Activated B cell treated with CpG ODN at 0.5 μM for 24 hours (primary cell): ENCODE measurements around the gene EEF2. TPM values are rescaled to one million over a fixed set of nuclear protein-coding genes. Genes with fewer than 3 reads are reported as not detected.
"Not testable (repeated sequence)": the region's sequence is repeated elsewhere in the genome, so short reads cannot be mapped to it uniquely, and the experiment has no call there.

ENCODE experiments used
- ATAC-seq: fragments of 200-7000 bp; cut with Tn5 transposase; one replicate; pipeline ENCODE4 v1.10.0; 2021; ENCODE audit warnings: low read depth, mild to moderate bottlenecking, moderate library complexity
- CTCF ChIA-PET: fragments of 350-600 bp; sonication (Branson Sonifier 250); formaldehyde crosslinking; loops from one replicate; lab custom pipeline; 2021; ENCODE audit warnings: antibody characterized with exemption; lab: Charles Lee
- POLR2A ChIA-PET: fragments of 350-600 bp; sonication (Branson Sonifier 250); formaldehyde crosslinking; loops from one replicate; lab custom pipeline; 2021; ENCODE audit warnings: antibody characterized with exemption; lab: Charles Lee
- DNase-seq: peaks from one replicate; pipeline ENCODE4 v3.0.0; 2022
- H3K27ac Mint-ChIP-seq: one replicate; pipeline ENCODE4 v1.8.0; 2020; ENCODE audit warnings: mixed read lengths
- H3K27me3 Mint-ChIP-seq: one replicate; pipeline ENCODE4 v1.8.0; 2021; ENCODE audit warnings: mixed read lengths
- H3K36me3 Mint-ChIP-seq: one replicate; pipeline ENCODE4 v1.8.0; 2021; ENCODE audit warnings: low read depth, mixed read lengths
- H3K4me1 Mint-ChIP-seq: one replicate; pipeline ENCODE4 v1.8.0; 2021; ENCODE audit warnings: mixed read lengths
- H3K4me3 Mint-ChIP-seq: one replicate; pipeline ENCODE4 v1.8.0; 2020; ENCODE audit warnings: mild to moderate bottlenecking, mixed read lengths
- H3K9me3 Mint-ChIP-seq: one replicate; pipeline ENCODE4 v1.8.0; 2020; ENCODE audit warnings: mixed read lengths
- CTCF ChIP-seq: fragments of 200-600 bp; IDR thresholded peaks from one replicate; pipeline ENCODE4 v1.8.0; 2022; ENCODE audit warnings: antibody characterized with exemption, mild to moderate bottlenecking
- intact Hi-C: fragments of 100-400 bp; cut with micrococcal nuclease; formaldehyde crosslinking; loops from one replicate; pipeline ENCODE4 v1.15.1; 2024
- total RNA-seq: library from RNA; stranded (reverse); gene quantifications from 2 replicates; pipeline ENCODE4 v1.2.3, GENCODE V29; 2022

Gene EEF2
- total RNA-seq, 1 donor from 2014 or later: 2,958 TPM

GRCh38 chr19:3998667-3999412 lies 13.6 kb upstream of the EEF2 start:
- H3K9me3 Mint-ChIP-seq, intact Hi-C loops, H3K27ac Mint-ChIP-seq, H3K27me3 Mint-ChIP-seq, ATAC-seq, H3K4me1 Mint-ChIP-seq, H3K36me3 Mint-ChIP-seq, H3K4me3 Mint-ChIP-seq, DNase-seq, CTCF ChIA-PET: not testable (repeated sequence)
- POLR2A ChIA-PET: interaction anchor here (0.6 to 0.8 kb wide), 2 partner anchors 11 to 13 kb away, joined by 3 read pairs; partner anchors contain the start of gene EEF2

DNA sequence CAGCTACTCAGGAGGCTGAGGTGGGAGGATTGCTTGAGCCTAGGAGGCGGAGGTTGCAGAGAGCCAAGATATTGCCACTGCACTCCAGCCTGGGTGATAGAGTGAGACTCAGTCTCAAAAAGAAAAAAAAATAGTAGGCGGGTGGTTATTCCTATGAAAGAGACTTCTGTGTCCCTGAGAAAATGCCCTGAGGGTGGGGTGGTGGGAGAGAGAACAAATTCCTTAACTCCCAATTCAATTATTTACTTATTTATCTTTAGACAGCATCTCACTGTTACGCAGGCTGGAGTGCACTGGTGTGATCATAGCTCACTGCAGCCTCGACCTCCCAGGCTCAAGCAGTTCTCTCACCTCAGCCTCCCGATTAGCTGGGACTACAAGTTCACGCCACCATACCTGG lies 10.3 kb upstream of the EEF2 start:
- Mint-ChIP-seq H3K9me3 (no peaks in the 10 kb centered on the region), H3K27me3 (no peaks in the 10 kb centered on the region), H3K36me3 (no peaks in the 10 kb centered on the region), H3K4me1 (peaks cover 7% of the 10 kb centered on the region), H3K27ac (no peak overlapping the region), H3K4me3 (no peak overlapping the region)
- ChIA-PET POLR2A (interaction anchor here (0.6 kb wide), 1 partner anchor 163 kb away, joined by 9 read pairs; no protein-coding TSS in a partner anchor), CTCF (interaction anchor here (2.1 kb wide), 1 partner anchor 144 kb away, joined by 5 read pairs; no protein-coding TSS in a partner anchor)
- ATAC-seq (no peak), DNase-seq (no peak)
- intact Hi-C loops: no loop called here
- TF ChIP-seq CTCF: no peak

DNA sequence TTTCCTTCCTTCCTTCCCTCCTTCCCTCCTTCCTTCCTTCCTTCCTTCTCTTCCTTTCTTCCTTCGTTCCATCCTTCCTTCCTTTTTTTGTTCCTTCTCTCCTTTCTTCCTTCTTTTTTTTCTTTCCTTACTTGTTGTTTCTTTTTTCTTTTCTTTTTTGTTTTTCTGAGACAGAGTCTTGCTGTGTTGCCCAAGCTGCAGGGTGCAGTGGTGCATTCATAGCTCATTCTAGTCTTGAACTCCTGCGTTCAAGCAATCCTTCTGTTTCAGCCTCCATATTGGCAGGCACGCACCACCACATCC lies 5.5 kb upstream of the EEF2 start:
- H3K27ac Mint-ChIP-seq: peak overlapping the region; percentile 46
- TF ChIP-seq CTCF: no peak
- no peak for DNase-seq
- peak overlapping the region; percentile 55 for H3K4me3 Mint-ChIP-seq
- H3K4me1 Mint-ChIP-seq: peaks cover 35% of the 10 kb centered on the region
- intact Hi-C loops: loop anchor here (1.0 kb wide), 1 partner anchor 17 kb away; the partner anchor contains the start of gene PIAS4
- no peaks in the 10 kb centered on the region for H3K27me3 Mint-ChIP-seq
- ATAC-seq: no peak
- POLR2A ChIA-PET: interaction anchor here (1.0 to 2.1 kb wide), 7 partner anchors 10 to 256 kb away, joined by 3 to 12 read pairs (median 6); partner anchors contain the start of genes MRPL54, PIAS4 and YJU2
- H3K36me3 Mint-ChIP-seq: peaks cover 2% of the 10 kb centered on the region
- no peaks in the 10 kb centered on the region for H3K9me3 Mint-ChIP-seq
- CTCF ChIA-PET: interaction anchor here (1.0 kb wide), 1 partner anchor 149 kb away, joined by 6 read pairs; no protein-coding TSS in a partner anchor

GRCh38 chr19:3987619-3988371 lies 2.5 kb upstream of the EEF2 start:
- ChIA-PET POLR2A (interaction anchor here (0.5 to 2.3 kb wide), 29 partner anchors 10 to 1698 kb away, joined by 3 to 31 read pairs (median 6); partner anchors contain the start of genes APBA3, CHAF1A, DAPK3 and EBI3), CTCF (interaction anchor here (0.6 to 2.0 kb wide), 10 partner anchors 13 to 225 kb away, joined by 3 to 24 read pairs (median 4); partner anchors contain the start of genes MRPL54 and PIAS4)
- H3K36me3 Mint-ChIP-seq: peaks cover 26% of the 10 kb centered on the region
- TF ChIP-seq CTCF: peak; percentile 90
- peak overlapping the region; percentile 91 for H3K27ac Mint-ChIP-seq
- peak overlapping the region; percentile 96 for H3K4me3 Mint-ChIP-seq
- peak; percentile 82 for DNase-seq
- no peaks in the 10 kb centered on the region for H3K9me3 Mint-ChIP-seq
- intact Hi-C loops: loop anchor here (5.0 to 10.0 kb wide), 3 partner anchors 135 to 417 kb away; partner anchors contain the start of genes CHAF1A, MAP2K2 and SH3GL1
- peak; percentile 46 for ATAC-seq
- H3K27me3 Mint-ChIP-seq: no peaks in the 10 kb centered on the region
- H3K4me1 Mint-ChIP-seq: peaks cover 61% of the 10 kb centered on the region

- Mint-ChIP-seq H3K27me3 (no peaks in the 10 kb centered on the region), H3K4me1 (peaks cover 66% of the 10 kb centered on the region), H3K9me3 (no peaks in the 10 kb centered on the region), H3K4me3 (peak overlapping the region; percentile 96), H3K36me3 (peaks cover 39% of the 10 kb centered on the region), H3K27ac (peak overlapping the region; percentile 91)
- intact Hi-C loops: loop anchor here (1.0 to 10.0 kb wide), 10 partner anchors 21 to 418 kb away; partner anchors contain the start of genes ANKRD24, CHAF1A, MAP2K2 and PIAS4
- no peak for TF ChIP-seq CTCF
- POLR2A ChIA-PET: interaction anchor here (0.6 to 3.5 kb wide), 11 partner anchors 11 to 1085 kb away, joined by 3 to 63 read pairs (median 10); partner anchors contain the start of genes APBA3, DAPK3 and PIAS4
- DNase-seq (no peak), ATAC-seq (peak; percentile 23)
- CTCF ChIA-PET: interaction anchor here (0.9 to 1.9 kb wide), 7 partner anchors 24 to 261 kb away, joined by 3 to 31 read pairs (median 5); partner anchors contain the start of genes MRPL54 and YJU2
Observed at GRCh38 chr19:3986260-3987041, 1.2 kb upstream of the EEF2 start.
